ENCODE results near the gene HECTD3.

DNA sequence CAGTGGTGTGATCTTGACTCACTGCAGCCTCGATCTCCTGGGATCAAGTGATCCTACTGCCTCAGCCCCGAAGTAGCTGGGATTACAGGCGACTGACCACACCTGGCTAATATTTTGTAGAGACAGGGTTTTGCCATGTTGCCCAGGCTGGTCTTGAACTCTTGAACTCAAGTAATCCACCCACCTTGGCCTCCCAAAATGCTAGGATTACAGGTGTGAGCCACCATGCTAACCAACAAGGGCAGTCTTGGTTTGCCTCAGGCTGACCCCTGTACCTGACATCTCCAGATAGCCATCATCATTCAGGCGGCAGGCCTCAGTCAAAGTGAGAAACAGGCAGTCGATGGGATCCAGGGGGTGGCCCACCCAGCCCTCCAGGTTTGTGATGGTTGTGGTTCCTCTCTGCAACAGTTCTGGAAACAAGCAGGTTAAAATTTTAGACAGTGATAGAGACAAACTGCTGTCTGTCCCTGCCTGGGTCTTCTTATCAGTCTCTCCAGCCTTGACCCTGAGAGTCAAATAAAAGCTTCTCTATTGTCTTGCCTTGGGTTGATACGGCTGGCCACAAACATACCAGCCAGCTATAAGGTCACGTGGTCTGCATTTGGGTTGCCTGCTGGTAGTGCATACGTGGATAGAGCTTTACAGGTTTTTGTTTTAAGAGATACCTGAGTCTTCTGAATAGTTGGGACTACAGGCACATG, 27.7 kb upstream of the HECTD3 start:
- TF ChIP-seq, protein P1, sequence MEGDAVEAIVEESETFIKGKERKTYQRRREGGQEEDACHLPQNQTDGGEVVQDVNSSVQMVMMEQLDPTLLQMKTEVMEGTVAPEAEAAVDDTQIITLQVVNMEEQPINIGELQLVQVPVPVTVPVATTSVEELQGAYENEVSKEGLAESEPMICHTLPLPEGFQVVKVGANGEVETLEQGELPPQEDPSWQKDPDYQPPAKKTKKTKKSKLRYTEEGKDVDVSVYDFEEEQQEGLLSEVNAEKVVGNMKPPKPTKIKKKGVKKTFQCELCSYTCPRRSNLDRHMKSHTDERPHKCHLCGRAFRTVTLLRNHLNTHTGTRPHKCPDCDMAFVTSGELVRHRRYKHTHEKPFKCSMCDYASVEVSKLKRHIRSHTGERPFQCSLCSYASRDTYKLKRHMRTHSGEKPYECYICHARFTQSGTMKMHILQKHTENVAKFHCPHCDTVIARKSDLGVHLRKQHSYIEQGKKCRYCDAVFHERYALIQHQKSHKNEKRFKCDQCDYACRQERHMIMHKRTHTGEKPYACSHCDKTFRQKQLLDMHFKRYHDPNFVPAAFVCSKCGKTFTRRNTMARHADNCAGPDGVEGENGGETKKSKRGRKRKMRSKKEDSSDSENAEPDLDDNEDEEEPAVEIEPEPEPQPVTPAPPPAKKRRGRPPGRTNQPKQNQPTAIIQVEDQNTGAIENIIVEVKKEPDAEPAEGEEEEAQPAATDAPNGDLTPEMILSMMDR (IDR thresholded peaks at IDR 0.05): no peak
- TF ChIP-seq POLR2A (IDR thresholded peaks at IDR 0.05): no peak
- no peak for TF ChIP-seq EP300 (IDR thresholded peaks at IDR 0.05)

Measured in tibial nerve (tissue), 4 donors.